Measurements from ENCODE around the gene GNAQ. TPM values are rescaled to one million over a fixed set of nuclear protein-coding genes. Genes with fewer than 3 reads are reported as not detected.

The GNAQ gene
- total and polyA plus RNA-seq, 2 of the 13 experiments (the other 11 are each of a cell fraction or from before 2014, with no cell fraction given): 16.5 to 17.7 TPM

GRCh38 chr9:78004478-78005229, 27.0 kb downstream of the GNAQ start (continued):
- TF ChIP-seq LRRFIP1 (CRISPR knock-in tag; conservative IDR thresholded peaks at IDR 0.05) (no peak), FOXO1 (CRISPR knock-in tag; IDR thresholded peaks at IDR 0.05) (no peak), HOXA5 (CRISPR knock-in tag; IDR thresholded peaks at IDR 0.05) (no peak), PHF8 (CRISPR knock-in tag; IDR thresholded peaks at IDR 0.05) (no peak), ZNF383 (CRISPR knock-in tag; IDR thresholded peaks at IDR 0.05; ENCODE audit: borderline replicate concordance) (no peak), ZBTB49 (CRISPR knock-in tag; IDR thresholded peaks at IDR 0.05; ENCODE audit: borderline replicate concordance) (no peak), GATAD2A (CRISPR knock-in tag; IDR thresholded peaks at IDR 0.05) (peak; percentile 80), KMT2B (CRISPR knock-in tag; IDR thresholded peaks at IDR 0.05) (no peak)

Measured in HepG2 (cell line).